Skeletal muscle cell (primary cell): Measurements from ENCODE around the gene DRD4.
A peak's percentile ranks its signal among the peaks of the same experiment; 100 is the strongest.

Experiments
- DNase-seq: peaks from one replicate; pipeline ENCODE4 v3.0.0-alpha.2; 2010; ENCODE audit warnings: low read depth
- H3K4me3 ChIP-seq: 2 replicates; pipeline ENCODE4 v1.5.1; 2011; ENCODE audit warnings: low read depth, mild to moderate bottlenecking, control low read depth, low read length, moderate library complexity

DRD4 gene

DNA sequence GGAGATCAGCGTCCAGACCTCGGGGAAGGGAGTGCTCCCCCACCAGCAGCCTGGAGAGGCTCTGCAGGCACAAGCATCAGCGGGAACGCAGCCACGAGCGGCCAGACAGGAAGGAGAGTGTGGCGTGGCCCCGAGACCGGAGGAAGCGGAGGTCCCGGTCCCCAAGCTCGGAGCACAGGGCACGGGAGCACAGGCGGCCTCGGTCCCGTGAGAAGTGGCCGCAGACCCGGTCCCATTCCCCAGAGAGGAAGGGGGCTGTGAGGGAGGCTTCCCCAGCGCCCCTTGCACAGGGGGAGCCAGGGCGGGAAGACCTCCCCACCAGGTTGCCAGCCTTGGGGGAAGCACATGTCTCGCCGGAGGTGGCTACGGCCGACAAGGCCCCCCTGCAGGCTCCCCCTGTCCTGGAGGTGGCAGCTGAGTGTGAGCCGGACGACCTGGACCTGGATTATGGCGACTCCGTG, 28.2 kb upstream of the DRD4 start:
- no peak for DNase-seq
- H3K4me3 ChIP-seq: no peak overlapping the region

DNA sequence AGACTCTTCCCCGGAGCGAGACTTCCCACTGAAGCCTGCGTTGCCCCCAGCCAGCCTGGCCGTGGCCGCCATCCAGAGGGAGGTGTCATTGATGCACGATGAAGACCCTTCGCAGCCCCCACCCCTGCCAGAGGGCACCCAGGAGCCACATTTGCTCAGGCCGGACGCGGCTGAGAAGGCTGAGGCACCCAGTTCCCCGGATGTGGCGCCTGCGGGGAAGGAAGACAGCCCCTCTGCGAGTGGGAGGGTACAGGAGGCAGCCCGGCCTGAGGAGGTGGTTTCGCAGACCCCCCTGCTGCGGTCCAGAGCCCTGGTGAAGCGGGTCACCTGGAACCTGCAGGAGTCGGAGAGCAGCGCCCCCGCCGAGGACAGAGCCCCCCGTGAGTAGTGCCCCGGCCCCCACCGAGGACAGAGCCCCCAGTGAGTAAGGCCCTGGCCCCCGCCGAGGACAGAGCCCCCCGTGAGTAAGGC, 27.7 kb upstream of the DRD4 start:
- no peak overlapping the region for H3K4me3 ChIP-seq
- DNase-seq: no peak

DNA sequence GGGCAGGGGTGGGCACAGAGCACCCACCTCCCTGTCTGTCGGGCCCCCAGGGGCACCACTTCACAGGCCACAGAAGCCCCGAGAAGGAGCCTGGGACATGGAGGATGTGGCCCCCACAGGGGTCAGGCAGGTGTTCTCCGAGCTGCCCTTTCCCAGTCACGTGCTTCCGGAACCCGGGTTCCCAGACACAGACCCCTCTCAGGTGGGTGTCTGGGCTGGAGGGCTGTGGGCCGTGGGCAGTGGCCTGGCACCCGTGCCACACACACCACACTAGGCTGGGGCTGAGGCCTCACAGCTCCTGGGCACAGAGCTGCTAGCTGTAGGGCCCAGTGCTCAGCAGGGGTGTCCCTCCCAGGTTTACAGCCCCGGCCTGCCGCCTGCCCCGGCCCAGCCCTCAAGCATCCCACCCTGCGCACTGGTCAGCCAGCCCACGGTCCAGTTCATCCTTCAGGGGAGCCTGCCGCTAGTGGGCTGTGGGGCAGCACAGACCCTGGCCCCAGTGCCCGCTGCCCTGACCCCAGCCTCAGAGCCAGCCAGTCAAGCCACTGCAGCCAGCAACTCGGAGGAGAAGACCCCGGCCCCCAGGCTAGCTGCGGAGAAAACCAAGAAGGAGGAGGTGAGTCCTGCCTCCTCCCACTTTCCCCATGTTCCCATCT, 26.8 kb upstream of the DRD4 start:
- DNase-seq: no peak
- no peak overlapping the region for H3K4me3 ChIP-seq

DNA sequence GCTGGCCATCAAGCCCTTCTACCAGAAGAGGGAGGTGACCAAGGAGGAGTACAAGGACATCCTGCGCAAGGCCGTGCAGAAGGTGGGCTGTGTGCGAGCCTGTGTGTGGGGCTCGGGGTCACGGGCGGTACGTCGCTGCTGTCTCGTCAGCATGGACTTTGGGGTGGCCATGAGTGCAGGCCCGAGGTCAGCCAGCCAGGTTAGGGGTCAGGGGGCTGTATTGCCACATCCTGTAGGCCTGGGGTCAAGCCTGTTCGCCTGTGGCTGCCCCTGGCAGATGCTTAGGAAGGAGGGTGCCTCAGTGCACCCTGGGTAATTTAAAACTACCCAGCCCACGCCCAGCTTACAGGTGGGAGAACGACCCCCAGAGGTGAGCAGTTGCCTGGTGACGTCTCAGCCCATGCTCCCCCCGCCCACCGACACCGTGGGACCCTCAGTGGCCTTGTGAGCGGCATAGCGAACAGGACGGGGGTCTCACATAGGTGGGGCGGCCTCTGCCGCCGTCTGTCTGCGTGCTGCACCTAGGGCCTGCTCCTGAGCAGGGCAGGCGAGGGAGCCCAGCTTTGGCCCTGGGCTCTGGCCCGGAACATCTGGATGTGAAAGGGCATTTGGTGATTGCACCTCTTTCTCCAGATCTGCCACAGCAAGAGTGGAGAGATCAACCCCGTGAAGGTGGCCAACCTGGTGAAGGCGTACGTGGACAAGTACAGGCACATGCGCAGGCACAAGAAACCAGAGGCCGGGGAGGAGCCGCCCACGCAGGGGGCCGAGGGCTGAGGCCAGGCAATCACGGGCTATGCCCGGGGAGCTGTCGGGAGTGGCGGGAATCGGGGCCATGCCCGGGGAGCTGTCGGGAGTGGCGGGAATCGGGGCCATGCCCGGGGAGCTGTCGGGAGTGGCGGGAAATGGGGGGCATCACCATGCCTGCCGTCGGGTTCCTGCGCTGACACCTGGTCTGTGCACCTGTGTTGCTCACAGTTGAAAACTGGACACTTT, 25.8 kb upstream of the DRD4 start:
- no peak for DNase-seq
- H3K4me3 ChIP-seq: no peak overlapping the region

DNA sequence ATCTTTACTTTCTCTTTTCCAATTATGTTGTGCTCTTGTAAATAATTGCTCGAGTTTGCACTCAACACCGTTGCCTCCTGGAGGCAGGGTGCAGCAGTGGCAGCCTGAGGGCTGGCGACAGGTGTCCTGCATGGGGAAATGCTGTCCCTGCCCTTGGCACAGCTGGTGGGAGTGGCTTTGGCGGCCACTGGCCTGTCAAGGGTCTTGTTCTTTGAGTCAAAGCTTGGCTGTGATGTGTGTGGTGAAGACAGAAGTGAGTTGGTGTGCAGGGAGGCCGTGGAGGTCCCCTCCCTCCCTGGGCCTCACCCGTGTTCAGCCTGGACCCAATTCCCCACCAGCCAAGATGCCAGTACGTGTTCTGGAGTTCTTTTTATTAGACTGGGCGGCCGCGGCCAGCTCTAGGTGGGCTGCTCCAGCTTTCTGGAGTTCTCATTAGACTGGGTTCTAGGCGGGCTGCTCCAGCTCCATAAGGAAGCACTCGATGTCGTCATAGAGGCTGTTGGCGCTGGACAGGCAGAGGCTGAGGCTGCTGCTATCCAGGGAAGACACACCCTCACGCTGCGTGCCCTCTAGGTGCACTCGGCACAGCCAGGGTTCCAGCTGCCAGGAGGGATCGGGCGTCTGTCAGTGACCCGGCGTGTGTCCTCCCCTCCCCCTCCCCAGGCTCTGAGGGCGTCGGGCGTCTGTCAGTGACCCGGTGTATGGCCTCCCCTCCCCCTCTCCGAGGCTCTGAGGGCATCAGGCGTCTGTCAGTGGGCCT, 24.7 kb upstream of the DRD4 start:
- H3K4me3 ChIP-seq: no peak overlapping the region
- no peak for DNase-seq

DNA sequence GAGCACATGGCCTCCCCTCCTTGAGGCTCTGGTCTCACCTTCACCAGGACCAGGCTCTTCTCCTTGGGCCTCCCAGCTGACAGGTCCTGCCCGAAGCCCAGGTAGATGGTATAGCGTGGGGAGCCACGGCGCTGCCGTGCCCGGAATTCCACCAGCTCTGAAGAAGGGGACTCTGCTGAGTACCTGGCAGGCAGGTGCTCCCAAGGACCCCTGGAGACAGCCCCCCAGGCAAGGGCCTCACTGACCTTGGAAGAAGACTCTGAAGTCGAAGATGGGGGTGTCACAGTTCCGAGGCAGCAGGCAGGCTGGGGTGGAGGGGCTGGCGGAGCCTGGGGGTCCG, 24.1 kb upstream of the DRD4 start:
- no peak overlapping the region for H3K4me3 ChIP-seq
- DNase-seq: no peak

DNA sequence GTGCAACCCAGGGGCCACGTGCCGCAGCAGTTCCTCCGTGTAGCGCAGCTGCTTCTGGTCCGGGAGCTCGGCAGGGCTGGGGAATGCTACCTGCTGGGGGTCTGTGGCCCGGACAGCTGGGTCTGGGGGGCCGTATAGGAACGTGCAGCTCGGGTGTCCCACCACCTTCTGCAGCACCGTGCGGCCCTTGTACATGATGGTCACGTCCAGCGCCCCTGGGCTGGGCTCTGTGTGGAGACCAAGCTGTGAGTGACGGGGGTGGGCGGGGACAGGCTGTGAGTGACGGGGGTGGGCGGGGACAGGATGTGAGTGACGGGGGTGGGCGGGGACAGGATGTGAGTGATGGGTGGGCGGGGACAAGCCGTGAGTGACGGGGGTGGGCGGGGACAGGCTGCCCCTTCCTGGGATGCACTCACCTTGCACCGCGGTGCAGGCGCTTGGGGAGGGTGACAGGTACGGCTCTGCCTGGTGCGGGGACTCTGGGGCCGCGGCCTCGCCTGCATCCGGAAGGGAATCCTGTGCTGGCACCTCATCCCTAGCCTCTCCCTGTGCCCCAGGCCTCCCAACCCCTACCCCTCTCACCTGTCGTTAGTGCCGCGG, 23.6 kb upstream of the DRD4 start:
- no peak for DNase-seq
- no peak overlapping the region for H3K4me3 ChIP-seq

DNA sequence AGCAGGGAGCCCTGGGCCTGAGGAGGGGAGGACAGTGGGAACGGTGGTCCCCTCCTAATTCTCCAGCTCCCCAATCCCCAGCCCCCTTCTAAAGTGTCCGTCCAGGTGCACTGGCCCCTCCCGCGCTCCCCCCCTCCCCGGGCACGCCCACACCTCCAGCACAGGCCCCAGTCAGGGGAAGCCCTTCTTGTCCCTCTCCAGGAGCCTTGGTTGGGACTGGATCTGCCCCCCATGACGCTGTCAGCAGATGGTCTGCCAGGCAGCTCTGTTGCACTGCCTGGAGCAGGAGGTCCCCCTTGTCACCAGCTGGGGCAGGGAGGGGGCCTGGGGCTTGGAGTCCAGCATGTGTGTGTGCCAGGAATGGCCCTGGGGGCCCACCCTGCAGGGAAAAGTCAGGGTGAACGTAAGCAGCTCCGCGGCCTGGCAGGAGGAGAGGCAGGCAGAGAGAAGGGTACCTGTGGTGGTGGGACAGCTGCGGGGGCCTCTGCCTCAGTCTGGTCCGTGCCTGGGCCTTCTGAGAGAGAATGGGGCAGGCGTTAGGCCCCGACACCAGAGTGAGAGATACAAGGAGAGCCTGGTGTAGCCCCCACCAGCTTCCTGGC, 22.9 kb upstream of the DRD4 start:
- H3K4me3 ChIP-seq: no peak overlapping the region
- no peak for DNase-seq

DNA sequence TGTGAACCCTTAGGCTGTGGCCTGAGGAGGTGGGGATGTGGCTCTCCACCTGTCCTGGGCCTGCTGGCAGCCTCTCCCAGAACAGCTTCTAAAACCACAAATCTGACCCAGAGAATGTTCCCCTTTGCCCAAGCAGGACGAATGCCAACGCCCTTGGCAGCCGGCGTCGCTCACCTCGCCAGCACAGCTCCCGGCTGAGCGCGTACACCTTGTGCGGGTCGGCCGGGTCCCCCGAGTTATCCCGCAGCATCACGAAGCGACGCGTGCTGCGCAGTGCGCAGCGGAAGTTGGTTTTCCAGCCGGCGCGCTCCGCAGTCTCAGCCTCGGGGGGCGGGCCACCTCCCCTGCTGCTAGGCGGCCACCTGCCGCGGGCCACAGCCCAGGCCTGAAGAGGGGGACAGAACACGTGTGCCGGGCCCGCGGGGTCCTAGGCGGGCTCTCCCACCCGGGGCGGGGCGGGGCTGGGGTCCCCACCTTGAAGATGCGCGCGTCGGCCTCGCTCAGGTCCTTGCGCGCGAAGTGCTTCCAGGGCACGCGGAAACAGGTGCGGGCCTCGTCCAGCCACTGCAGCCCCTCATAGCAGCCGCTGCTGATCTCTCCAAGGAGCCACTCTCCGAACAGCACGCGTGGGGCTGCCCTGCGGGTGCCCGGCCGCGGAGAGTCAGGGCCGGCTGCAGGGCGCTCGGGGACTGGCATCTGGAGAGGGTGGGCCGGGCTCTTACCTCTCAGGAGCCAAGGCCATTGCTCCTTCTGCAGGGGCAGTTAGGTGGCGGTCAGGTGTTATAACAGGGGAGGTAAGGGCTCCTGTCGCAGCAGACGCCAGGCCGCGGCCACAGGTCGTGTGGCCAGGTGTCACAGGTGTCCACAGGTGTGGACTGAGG, 22.2 kb upstream of the DRD4 start:
- H3K4me3 ChIP-seq: peak overlapping the region; percentile 63
- no peak for DNase-seq

DNA sequence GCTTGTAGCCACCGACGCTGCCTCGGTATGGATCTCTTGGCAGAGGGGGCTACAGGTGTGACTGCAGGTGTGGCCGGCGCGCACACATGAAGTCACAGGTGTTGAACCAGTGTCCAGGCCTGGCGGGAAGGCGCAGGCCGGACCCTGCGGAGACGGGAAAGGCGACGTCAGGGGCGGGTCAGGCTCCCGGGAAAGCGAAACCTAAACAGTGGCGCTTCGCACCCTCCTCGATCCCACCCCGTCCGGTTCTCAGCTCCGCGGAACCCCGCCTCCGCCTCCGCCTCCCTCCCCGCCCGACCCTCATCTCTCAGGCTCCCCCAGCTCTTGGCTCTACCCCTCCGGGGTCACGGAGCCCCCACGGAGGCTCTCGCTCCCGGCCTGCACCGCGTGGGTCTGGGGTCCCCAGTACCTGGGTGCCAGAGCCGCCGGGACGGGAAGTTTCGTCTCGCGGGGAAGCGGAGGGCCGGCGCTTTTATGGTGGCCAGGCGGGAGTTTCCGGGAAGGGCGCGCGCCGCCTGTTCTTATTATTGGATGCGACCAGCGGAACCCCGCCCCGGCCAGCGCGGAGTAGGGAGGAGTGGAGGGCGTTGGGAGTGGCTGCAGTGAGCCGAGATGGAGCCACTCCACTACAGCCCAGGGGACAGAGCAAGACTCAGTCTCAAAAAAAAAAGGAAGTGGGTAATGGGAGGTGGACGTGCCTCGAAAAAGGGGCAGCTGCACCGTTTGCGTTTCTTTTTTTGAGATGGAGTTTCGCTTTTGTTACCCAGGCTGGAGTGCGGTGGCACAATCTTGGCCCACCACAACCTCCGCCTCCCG, 21.4 kb upstream of the DRD4 start, which contains the start of gene IRF7:
Gene IRF7 (minus strand): TSS at position 447 of the 816 bp plus-strand sequence. CDS start 586 bp downstream, outside the sequence.
- peak within 1 kb of the TSS; percentile 63 for H3K4me3 ChIP-seq
- peak; percentile 54 for DNase-seq

DNA sequence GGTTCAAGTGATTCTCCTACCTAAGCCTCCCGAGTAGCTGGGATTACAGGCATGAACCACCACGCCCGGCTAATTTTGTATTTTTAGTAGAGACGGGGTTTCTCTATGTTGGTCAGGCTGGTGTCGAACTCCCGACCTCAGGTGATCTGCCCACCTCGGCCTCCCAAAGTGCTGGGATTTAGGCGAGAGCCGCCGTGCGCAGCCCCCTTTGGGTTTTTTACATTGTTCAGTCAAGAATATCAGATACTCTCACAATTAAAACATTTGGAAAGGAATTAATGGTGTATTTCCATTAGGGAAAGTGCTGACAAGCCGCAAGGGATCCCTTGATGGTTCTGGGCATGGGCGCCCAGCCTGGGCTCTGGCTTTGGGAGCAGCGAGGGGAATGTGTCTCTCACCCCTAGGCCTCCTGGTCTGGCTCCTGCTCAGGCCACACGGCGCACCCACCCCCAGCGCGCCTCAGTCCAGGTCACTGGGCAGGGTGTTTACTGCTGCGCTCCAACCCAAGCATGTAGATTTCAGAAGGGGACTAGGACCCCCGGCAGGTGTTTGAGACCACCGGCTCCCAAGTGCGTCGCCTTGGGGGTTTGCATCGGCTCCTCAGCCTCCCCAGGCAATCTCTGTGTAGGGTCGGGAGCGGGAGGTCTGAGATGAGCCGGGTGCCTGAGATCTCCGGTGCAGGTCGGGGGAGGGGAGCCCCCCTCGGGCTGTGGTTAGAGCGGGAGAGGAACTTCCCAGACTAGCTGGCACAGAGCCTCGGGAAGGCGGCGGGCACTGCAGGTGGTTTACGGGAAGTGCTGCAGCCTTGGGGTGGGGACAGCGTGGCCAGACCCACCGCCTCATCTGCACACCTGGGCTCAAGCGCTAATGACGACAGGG, 20.5 kb upstream of the DRD4 start:
- peak overlapping the region; percentile 63 for H3K4me3 ChIP-seq
- DNase-seq: no peak

DNA sequence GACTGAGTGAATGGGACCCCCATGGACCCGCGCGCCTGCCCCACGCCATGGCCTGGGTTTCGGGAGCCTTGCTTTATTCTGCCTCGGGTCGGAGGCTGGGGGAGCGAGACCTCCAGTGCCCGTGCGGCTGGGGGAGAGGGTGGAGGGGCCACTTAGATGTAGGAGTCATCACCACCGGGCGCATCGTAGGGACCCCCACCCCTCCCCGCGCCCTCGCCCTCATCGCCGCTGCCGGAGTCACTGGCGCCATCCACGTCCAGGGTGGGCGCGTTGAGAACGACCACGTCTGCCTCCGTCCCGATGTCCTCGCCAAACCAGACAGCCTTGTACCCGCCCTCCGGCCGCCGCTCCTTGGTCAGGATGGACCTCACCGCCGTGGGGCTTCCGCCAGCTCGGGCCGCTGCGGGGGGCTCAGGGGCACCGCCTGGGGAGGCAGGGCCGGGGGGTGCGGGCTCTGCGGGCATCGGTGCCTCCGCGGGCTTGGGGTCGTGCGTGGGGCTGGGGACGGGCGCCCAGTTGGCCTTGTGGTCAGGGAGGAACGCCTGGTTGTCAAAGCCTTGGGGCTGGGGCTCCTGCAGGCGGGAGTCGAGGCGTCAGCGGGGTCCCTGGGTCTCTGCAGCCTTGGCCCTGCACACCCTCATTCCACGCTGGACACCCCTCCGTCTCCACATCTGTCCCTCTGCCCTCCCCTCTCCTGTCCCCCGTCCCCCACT, 19.7 kb upstream of the DRD4 start:
- DNase-seq: no peak
- H3K4me3 ChIP-seq: no peak overlapping the region

DNA sequence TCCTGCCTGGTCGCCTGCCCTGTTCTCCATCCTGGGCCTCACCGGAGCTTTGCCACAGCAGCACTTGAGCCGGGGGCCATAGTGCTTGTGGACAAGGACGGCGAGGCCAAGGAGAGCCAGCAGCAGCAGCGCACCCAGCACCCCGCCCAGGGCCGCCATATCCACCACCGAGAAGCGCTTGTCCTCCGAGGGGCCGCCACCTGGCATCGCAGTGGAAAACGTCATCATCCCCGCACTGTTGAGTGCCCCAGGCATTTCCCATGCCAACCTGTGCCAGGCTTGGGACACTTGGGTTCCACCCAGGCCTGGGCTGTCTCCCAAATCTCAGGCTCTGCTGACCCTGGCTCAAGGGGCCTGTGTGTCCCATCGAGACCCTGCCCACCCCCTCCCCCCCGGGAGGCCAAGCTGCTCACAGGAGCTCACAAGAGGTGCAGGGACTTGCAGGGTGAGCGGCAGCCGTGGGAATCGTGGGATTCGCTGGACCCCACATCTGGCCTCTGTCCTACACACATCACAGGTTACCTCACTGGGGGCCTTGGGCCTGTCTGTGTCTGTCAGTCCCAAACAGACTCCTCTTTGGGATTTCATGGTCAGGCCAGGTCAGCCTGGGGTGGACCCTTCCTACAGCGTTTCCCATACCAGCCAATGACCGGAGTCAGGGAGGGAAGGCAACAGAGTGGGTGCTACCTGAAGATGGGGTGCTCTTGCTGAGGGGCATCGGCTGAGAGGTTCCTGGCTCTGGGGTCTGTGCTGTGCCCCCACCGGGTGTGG, 19.0 kb upstream of the DRD4 start:
- no peak overlapping the region for H3K4me3 ChIP-seq
- no peak for DNase-seq

DNA sequence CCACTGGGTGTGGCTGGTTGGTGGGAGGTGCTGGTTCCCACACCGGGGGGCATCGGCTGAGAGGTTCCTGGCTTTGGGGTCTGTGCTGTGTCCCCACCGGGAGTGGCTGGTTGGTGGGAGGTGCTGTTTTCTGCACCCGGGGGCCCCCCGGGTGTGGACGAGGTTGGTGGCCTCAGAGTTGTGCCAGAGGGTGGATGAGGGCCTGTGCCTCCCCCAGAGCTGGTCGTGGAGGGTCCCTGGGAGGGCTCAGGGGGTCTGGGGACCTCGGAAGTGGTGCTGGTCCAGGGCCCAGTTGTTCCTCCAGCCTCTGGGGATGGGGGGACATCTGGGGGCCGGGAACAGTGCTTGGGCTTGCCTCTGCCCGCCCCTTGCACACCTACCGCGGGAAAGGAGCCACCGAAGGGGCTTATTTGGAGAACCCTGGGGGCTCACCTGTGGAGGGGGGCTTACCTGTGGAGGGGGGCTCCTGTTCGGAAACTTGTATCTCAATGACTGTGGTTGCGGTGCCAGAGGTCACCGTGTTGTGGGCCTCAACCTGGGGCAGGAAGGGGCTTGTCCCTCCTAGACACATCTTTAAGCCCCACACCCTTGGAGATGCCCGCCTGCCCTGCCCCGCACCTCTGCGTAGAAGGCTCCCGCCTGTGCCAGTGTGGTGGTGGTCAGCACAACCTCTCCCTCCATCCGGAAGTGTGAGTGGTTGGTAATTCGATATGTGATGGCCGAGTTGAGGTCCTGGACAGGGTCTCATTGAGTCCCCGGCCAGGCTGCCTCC, 18.0 kb upstream of the DRD4 start:
- DNase-seq: no peak
- H3K4me3 ChIP-seq: no peak overlapping the region
